Renal pelvis (tissue), 4 donors: ENCODE measurements around the gene RALGAPA2. TPM values are rescaled to one million over a fixed set of nuclear protein-coding genes. Genes with fewer than 3 reads are reported as not detected.
"Not testable (repeated sequence)": the region's sequence is repeated elsewhere in the genome, so short reads cannot be mapped to it uniquely, and the experiment has no call there.

Source experiments
- DNase-seq: peaks from one replicate; pipeline ENCODE4 v3.0.0-alpha.2; 2013
- polyA plus RNA-seq, 3 donors: library from polyadenylated mRNA; unstranded; fragments of 120-200 nt; gene quantifications; one replicate each; pipeline ENCODE4 v1.2.1, GENCODE V29; 2013; ENCODE audit not compliant: insufficient read length in 3 of 3

Gene RALGAPA2
- polyA plus RNA-seq, 3 donors, result 16.4 to 22.7 (median 21.8) TPM

- DNase-seq, result not testable (repeated sequence)
Measured at GRCh38 chr20:20543348-20543747, 169.1 kb downstream of the RALGAPA2 start.

- DNase-seq, result no peak
Measured at GRCh38 chr20:20536240-20536933, 176.1 kb downstream of the RALGAPA2 start.

GRCh38 chr20:20535051-20535450 lies 177.4 kb downstream of the RALGAPA2 start:
- DNase-seq, result no peak

GRCh38 chr20:20531283-20531682 lies 181.2 kb downstream of the RALGAPA2 start:
- DNase-seq, result no peak

- no peak for DNase-seq
Measured at GRCh38 chr20:20530428-20531151, 181.9 kb downstream of the RALGAPA2 start.

- no peak for DNase-seq
Measured at GRCh38 chr20:20529597-20529996, 182.8 kb downstream of the RALGAPA2 start.

- DNase-seq, result peak; percentile 19
Measured at GRCh38 chr20:20528861-20529260, 183.6 kb downstream of the RALGAPA2 start.

- no peak for DNase-seq
Measured at GRCh38 chr20:20527661-20528060, 184.8 kb downstream of the RALGAPA2 start.

- DNase-seq, result no peak
Measured at GRCh38 chr20:20525756-20526155, 186.7 kb downstream of the RALGAPA2 start.

- DNase-seq, result no peak
Measured at GRCh38 chr20:20525214-20525613, 187.2 kb downstream of the RALGAPA2 start.

- no peak for DNase-seq
Measured at GRCh38 chr20:20524756-20525155, 187.7 kb downstream of the RALGAPA2 start.

GRCh38 chr20:20521736-20522135 lies 190.7 kb downstream of the RALGAPA2 start:
- no peak for DNase-seq

- DNase-seq, result no peak
Measured at GRCh38 chr20:20520776-20521175, 191.7 kb downstream of the RALGAPA2 start.

GRCh38 chr20:20519269-20519668 lies 193.2 kb downstream of the RALGAPA2 start:
- no peak for DNase-seq

- no peak for DNase-seq
Measured at GRCh38 chr20:20518263-20518662, 194.2 kb downstream of the RALGAPA2 start.

GRCh38 chr20:20517296-20517695 lies 195.1 kb downstream of the RALGAPA2 start:
- DNase-seq, result no peak

- no peak for DNase-seq
Measured at GRCh38 chr20:20513720-20514119, 198.7 kb downstream of the RALGAPA2 start.

- no peak for DNase-seq
Measured at GRCh38 chr20:20505554-20505953, 206.9 kb downstream of the RALGAPA2 start.

- no peak for DNase-seq
Measured at GRCh38 chr20:20503777-20504530, 208.5 kb downstream of the RALGAPA2 start.

- DNase-seq, result no peak
Measured at GRCh38 chr20:20501128-20501527, 211.3 kb downstream of the RALGAPA2 start.

GRCh38 chr20:20500312-20500711 lies 212.1 kb downstream of the RALGAPA2 start:
- DNase-seq, result no peak

GRCh38 chr20:20499439-20499838 lies 213.0 kb downstream of the RALGAPA2 start:
- DNase-seq, result no peak
